Subcutaneous adipose tissue (tissue), 4 donors: ENCODE measurements around the gene MYEF2. TPM values are rescaled to one million over a fixed set of nuclear protein-coding genes. Genes with fewer than 3 reads are reported as not detected.

Source experiments
- total RNA-seq, 4 donors: library from RNA; depleted of rRNA; stranded (reverse); fragments of >200 nt; gene quantifications; one replicate each; pipeline ENCODE4 v1.1.0, GENCODE V29; 2016
- TF ChIP-seq, protein P1 (sequence below): fragments of 450-650 bp; IDR thresholded peaks from one replicate; pipeline ENCODE4 v1.5.1; 2016; ENCODE audit warnings: low read depth, mild to moderate bottlenecking, control low read depth, antibody characterized with exemption, moderate library complexity

MYEF2 gene
- total RNA-seq, 4 donors from 2014 or later, result 5.5 to 14.1 (median 11.2) TPM

DNA sequence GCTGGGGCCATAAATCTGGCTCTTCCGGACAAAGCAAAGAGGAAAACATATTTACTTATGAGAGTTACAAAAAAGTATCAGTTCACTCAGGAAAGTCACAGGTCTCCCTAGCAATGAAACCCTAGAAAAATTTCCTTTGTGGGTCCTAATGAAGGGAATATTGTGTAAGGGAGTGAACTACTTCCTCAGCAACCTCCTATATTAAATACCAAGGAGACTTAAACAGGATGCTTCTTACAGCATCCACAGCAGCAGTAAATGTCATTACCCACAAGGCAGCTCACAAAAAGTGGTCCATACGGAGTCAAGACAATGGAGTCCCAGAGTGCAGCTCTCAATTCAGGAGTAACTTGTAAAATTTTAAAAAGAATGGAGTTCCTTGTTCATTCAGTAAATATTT, 72.2 kb downstream of the MYEF2 start:
- TF ChIP-seq, protein P1, sequence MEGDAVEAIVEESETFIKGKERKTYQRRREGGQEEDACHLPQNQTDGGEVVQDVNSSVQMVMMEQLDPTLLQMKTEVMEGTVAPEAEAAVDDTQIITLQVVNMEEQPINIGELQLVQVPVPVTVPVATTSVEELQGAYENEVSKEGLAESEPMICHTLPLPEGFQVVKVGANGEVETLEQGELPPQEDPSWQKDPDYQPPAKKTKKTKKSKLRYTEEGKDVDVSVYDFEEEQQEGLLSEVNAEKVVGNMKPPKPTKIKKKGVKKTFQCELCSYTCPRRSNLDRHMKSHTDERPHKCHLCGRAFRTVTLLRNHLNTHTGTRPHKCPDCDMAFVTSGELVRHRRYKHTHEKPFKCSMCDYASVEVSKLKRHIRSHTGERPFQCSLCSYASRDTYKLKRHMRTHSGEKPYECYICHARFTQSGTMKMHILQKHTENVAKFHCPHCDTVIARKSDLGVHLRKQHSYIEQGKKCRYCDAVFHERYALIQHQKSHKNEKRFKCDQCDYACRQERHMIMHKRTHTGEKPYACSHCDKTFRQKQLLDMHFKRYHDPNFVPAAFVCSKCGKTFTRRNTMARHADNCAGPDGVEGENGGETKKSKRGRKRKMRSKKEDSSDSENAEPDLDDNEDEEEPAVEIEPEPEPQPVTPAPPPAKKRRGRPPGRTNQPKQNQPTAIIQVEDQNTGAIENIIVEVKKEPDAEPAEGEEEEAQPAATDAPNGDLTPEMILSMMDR, result no peak

DNA sequence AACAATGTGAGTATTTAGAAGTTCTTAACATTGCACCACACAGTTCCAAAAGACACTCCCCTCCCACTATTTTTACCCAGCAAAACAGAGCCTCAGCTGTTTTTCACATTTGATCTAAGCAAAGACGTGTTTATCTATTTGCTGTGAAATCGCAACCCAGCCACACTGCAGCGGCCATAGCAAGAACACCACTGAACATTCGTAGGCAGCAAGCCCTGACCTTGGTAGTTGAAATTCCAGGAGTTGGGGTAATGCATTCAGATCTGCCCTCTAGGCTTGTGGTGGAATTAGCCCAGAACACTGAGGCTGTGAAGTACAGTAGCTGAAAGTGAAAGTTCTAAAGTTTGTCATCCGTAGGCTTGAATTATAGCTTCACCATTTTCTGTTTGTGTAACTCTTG, 74.4 kb downstream of the MYEF2 start:
- TF ChIP-seq, protein P1, result no peak

DNA sequence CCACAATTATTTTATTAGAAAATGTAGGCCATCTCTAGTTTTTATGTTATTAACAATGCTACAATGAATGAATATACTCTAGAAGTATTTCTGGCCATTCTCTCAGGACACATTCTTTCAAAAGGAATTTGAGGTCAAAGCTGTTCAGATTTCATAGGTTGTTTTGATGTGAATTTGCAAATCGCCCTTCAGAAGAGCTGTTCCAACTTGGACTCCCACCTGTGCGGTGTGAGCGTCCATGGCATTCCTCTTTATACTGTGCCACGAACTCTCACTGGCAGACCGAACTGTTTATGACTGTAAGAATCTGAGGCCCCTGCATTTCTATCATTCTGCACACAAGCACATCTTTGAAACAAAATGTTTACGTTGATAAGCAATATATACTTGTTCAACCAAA, 75.9 kb downstream of the MYEF2 start:
- TF ChIP-seq, protein P1, result no peak

DNA sequence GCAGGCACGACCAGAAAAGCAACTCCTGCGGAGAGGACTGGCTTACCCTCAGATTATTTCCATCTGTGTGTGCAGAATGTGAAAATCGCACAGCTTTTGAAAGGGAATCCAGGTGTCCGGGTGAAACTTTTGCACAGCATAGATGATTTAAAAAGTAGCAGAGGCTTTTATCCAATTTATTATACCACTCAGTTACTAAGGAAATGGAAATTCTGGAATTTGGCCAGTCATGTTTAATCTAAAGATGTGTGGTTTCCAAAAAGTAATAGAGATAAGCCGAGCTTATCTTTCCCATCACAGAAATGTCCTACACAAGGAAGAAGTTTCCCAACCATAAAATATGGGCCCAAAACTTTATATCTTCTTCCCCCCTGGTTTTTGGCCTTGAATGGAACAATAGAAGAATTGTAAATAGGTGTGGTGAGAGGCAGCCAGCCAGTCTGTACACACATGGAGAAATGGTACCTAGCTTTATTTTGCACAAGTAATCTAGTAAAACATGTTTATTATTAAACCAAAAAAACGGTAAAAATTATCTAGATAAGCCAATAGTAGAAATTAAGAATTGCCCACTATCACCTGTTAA, 76.6 kb downstream of the MYEF2 start:
- TF ChIP-seq, protein P1, result no peak

DNA sequence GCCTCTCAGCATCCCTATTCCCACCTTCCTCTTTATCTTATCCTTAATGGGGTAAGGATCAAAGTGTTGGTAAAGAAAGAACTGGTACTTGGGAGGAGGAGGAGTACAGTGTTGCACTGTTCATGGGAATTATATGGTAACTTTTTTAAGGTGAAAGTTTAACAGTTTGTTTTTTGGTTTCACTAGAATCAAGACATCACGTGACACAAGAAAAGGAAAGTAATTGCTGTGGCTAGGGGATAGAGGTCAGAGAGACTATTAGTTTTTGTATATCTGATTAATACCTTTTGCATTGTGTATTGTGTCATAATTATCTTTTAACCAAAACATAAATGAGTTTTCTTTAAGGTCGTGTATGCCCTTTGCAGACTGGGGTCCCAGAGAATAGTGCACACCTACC, 80.8 kb downstream of the MYEF2 start:
- TF ChIP-seq, protein P1, result no peak

DNA sequence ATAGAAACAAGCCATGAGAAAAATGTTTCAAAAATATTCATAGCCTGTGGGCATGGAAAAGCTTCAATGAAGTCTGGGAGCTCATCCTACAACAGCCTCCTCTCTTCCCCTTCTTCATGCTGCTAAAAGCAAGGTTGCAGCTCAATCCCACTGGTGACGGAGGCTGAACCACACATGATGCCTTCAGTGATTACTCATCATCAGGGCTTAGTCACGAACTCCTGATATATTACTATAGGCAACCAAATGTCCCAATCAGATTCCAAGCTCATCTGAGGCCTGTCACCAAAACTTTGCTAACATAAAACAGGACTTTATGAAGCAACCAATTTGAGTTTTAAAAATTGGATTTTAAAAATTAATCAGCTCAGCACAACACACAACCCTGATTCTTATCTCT, 81.3 kb downstream of the MYEF2 start:
- TF ChIP-seq, protein P1, result no peak

DNA sequence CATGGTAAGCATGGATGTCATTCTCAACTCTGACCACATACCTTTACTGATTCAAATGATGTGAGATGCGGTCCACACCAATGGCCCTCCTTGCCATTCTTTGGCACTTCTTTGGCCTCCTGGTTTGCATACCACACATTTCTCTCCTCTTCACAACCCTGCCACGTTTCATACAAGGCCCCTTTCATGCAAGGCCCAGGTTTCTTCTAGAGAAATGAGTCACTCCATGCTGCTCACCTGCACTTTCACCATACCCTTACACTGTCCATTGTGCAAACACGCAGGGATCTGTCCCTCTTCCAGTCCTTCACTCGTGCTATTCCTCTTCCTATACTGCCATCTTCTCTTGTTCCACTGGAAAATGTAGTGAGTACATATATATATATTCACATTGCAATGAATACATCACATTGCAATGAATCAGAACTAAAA, 81.7 kb downstream of the MYEF2 start:
- TF ChIP-seq, protein P1, result no peak
